Mesendoderm (in vitro differentiated cells): Measurements from ENCODE around the gene DMBT1.

Source experiments
- DNase-seq: peaks from one replicate; pipeline ENCODE4 v3.0.0; 2013
- H2AK5ac ChIP-seq: 2 replicates; pipeline ENCODE4 v1.6.1; 2013; ENCODE audit warnings: low read length, inconsistent platforms
- H2BK120ac ChIP-seq: 2 replicates; pipeline ENCODE4 v1.6.1; 2013; ENCODE audit warnings: low read depth, mild to moderate bottlenecking, low read length, moderate library complexity, mixed read lengths
- H2BK15ac ChIP-seq: replicated peaks from 2 replicates; pipeline ENCODE4 v1.6.1; 2013; ENCODE audit warnings: low read depth, mild to moderate bottlenecking, moderate library complexity
- H2BK5ac ChIP-seq: 2 replicates; pipeline ENCODE4 v1.6.1; 2013; ENCODE audit warnings: low read length, inconsistent platforms
- H3K18ac ChIP-seq: 2 replicates; pipeline ENCODE4 v1.6.1; 2013; ENCODE audit warnings: mild to moderate bottlenecking, low read length, mixed read lengths
- H3K23ac ChIP-seq: one replicate; pipeline ENCODE4 v1.6.1; 2013; ENCODE audit warnings: low read length
- H3K27ac ChIP-seq: 2 replicates; pipeline ENCODE4 v1.5.1; 2013; ENCODE audit warnings: low read depth, mild to moderate bottlenecking, inconsistent platforms, low read length, moderate library complexity
- H3K27me3 ChIP-seq: 2 replicates; pipeline ENCODE4 v1.6.1; 2013; ENCODE audit warnings: low read length, control low read depth, mild to moderate bottlenecking, inconsistent platforms; ENCODE audit not compliant: insufficient read depth, poor library complexity
- H3K36me3 ChIP-seq: 2 replicates; pipeline ENCODE4 v1.6.1; 2013; ENCODE audit warnings: low read length, inconsistent platforms; ENCODE audit not compliant: control insufficient read depth, insufficient read depth
- H3K4ac ChIP-seq: one replicate; pipeline ENCODE4 v1.6.1; 2013; ENCODE audit warnings: low read depth, mild to moderate bottlenecking, low read length, moderate library complexity
- H3K4me1 ChIP-seq: 2 replicates; pipeline ENCODE4 v1.6.1; 2013; ENCODE audit warnings: low read depth, low read length, inconsistent platforms; ENCODE audit not compliant: control insufficient read depth
- H3K4me2 ChIP-seq: 2 replicates; pipeline ENCODE4 v1.6.1; 2013; ENCODE audit warnings: low read length
- H3K4me3 ChIP-seq: 2 replicates; pipeline ENCODE4 v1.5.1; 2013; ENCODE audit warnings: mild to moderate bottlenecking, low read length
- H3K56ac ChIP-seq: one replicate; pipeline ENCODE4 v1.6.1; 2013; ENCODE audit warnings: low read length
- H3K79me1 ChIP-seq: 2 replicates; pipeline ENCODE4 v1.6.1; 2013; ENCODE audit warnings: low read length, inconsistent platforms
- H3K79me2 ChIP-seq: 2 replicates; pipeline ENCODE4 v1.6.1; 2013; ENCODE audit warnings: mild to moderate bottlenecking, low read length; ENCODE audit not compliant: control insufficient read depth, insufficient read depth
- H3K9ac ChIP-seq: 2 replicates; pipeline ENCODE4 v1.6.1; 2013; ENCODE audit warnings: low read length, inconsistent platforms
- H4K5ac ChIP-seq: one replicate; pipeline ENCODE4 v1.6.1; 2013; ENCODE audit warnings: low read length
- H4K8ac ChIP-seq: one replicate; pipeline ENCODE4 v1.6.1; 2013; ENCODE audit warnings: low read depth, mild to moderate bottlenecking, control low read depth, low read length, moderate library complexity
- WGBS: extraction: QIAGEN DNeasy Blood & Tissue Kit; methylation state at CpG from one replicate; pipeline ENCODE4 v1.1.7; 2013; ENCODE audit warnings: low lambda C conversion rate, missing lambda C conversion rate; ENCODE audit not compliant: insufficient coverage; ENCODE audit errors: extremely low coverage; 5-methylcytosine and 5-hydroxymethylcytosine counted together

The DMBT1 gene

GRCh38 chr10:122516734-122517133 is 43.8 kb upstream of the DMBT1 start:
- Histone ChIP-seq H3K27ac (no peak overlapping the region), H2AK5ac (no peak overlapping the region), H3K4me2 (no peak overlapping the region), H3K4me1 (no peaks in the 10 kb centered on the region), H3K23ac (no peak overlapping the region), H3K36me3 (no peaks in the 10 kb centered on the region), H3K9ac (no peak overlapping the region), H4K8ac (no peak overlapping the region), H3K79me1 (no peaks in the 10 kb centered on the region), H3K27me3 (no peaks in the 10 kb centered on the region), H3K79me2 (no peaks in the 10 kb centered on the region), H3K56ac (no peak overlapping the region), H3K4me3 (no peak overlapping the region), H2BK120ac (no peak overlapping the region), H3K18ac (no peak overlapping the region), H3K4ac (no peak overlapping the region), H2BK5ac (no peak overlapping the region), H2BK15ac (no peak overlapping the region), H4K5ac (no peak overlapping the region)
- WGBS, result no CpG with 5 or more reads among the region's 4 CpGs
- DNase-seq, result no peak

GRCh38 chr10:122519144-122519543 is 41.4 kb upstream of the DMBT1 start:
- H2AK5ac ChIP-seq, result no peak overlapping the region
- H3K27ac ChIP-seq, result no peak overlapping the region
- no peak overlapping the region for H3K4me2 ChIP-seq
- H3K79me1 ChIP-seq, result no peaks in the 10 kb centered on the region
- H2BK5ac ChIP-seq, result no peak overlapping the region
- no peak overlapping the region for H3K18ac ChIP-seq
- no peak overlapping the region for H3K56ac ChIP-seq
- H3K4ac ChIP-seq, result no peak overlapping the region
- H4K5ac ChIP-seq, result no peak overlapping the region
- H3K9ac ChIP-seq, result no peak overlapping the region
- WGBS, result no CpG with 5 or more reads among the region's 7 CpGs
- H3K4me1 ChIP-seq, result no peaks in the 10 kb centered on the region
- H3K36me3 ChIP-seq, result no peaks in the 10 kb centered on the region
- no peak overlapping the region for H3K23ac ChIP-seq
- H3K79me2 ChIP-seq, result no peaks in the 10 kb centered on the region
- no peak overlapping the region for H2BK15ac ChIP-seq
- no peak for DNase-seq
- H3K27me3 ChIP-seq, result no peaks in the 10 kb centered on the region
- H3K4me3 ChIP-seq, result no peak overlapping the region
- no peak overlapping the region for H2BK120ac ChIP-seq
- H4K8ac ChIP-seq, result no peak overlapping the region

- H3K56ac ChIP-seq, result no peak overlapping the region
- H4K5ac ChIP-seq, result no peak overlapping the region
- no peak overlapping the region for H3K18ac ChIP-seq
- H3K4me2 ChIP-seq, result no peak overlapping the region
- H3K79me2 ChIP-seq, result no peaks in the 10 kb centered on the region
- H3K79me1 ChIP-seq, result no peaks in the 10 kb centered on the region
- no peaks in the 10 kb centered on the region for H3K27me3 ChIP-seq
- H3K4me3 ChIP-seq, result no peak overlapping the region
- H3K4ac ChIP-seq, result no peak overlapping the region
- WGBS, result no CpG with 5 or more reads among the region's 15 CpGs
- no peaks in the 10 kb centered on the region for H3K4me1 ChIP-seq
- H2BK120ac ChIP-seq, result no peak overlapping the region
- H2BK15ac ChIP-seq, result no peak overlapping the region
- H2AK5ac ChIP-seq, result no peak overlapping the region
- H3K23ac ChIP-seq, result no peak overlapping the region
- H3K9ac ChIP-seq, result no peak overlapping the region
- H3K27ac ChIP-seq, result no peak overlapping the region
- no peaks in the 10 kb centered on the region for H3K36me3 ChIP-seq
- no peak overlapping the region for H2BK5ac ChIP-seq
- no peak overlapping the region for H4K8ac ChIP-seq
- DNase-seq, result no peak
Observed at GRCh38 chr10:122519873-122520272, 40.7 kb upstream of the DMBT1 start.

GRCh38 chr10:122521011-122521410 is 39.5 kb upstream of the DMBT1 start:
- no peak for DNase-seq
- WGBS, result no CpG with 5 or more reads among the region's 3 CpGs
- Histone ChIP-seq H3K79me1 (no peaks in the 10 kb centered on the region), H3K27ac (no peak overlapping the region), H3K4ac (no peak overlapping the region), H4K5ac (no peak overlapping the region), H3K9ac (no peak overlapping the region), H3K4me3 (no peak overlapping the region), H3K27me3 (no peaks in the 10 kb centered on the region), H2AK5ac (no peak overlapping the region), H3K79me2 (no peaks in the 10 kb centered on the region), H4K8ac (no peak overlapping the region), H3K4me1 (no peaks in the 10 kb centered on the region), H3K18ac (no peak overlapping the region), H2BK15ac (no peak overlapping the region), H2BK5ac (no peak overlapping the region), H2BK120ac (no peak overlapping the region), H3K23ac (no peak overlapping the region), H3K36me3 (no peaks in the 10 kb centered on the region), H3K4me2 (no peak overlapping the region), H3K56ac (no peak overlapping the region)

DNA sequence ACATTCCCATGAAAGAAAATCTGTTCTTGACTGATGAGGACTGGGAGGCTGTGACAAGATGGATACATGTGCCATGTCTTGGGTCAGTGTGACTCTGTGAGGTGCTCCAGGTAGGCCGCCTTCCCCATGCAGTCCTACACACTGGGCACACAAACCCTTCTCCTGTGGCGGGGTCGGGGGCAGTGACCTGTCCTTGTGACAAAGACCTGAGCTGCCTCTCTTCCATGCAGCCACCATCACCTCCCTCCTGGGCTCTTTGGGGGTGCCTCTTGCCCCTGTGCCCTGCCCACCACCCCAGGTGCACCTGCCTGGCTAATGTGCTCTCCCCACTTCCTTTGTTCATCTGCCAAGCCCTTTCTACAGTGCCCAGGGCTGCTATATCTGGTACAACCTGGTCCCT is 35.7 kb upstream of the DMBT1 start:
- Histone ChIP-seq H3K4me2 (no peak overlapping the region), H4K5ac (no peak overlapping the region), H3K27me3 (no peaks in the 10 kb centered on the region), H2BK15ac (no peak overlapping the region), H3K36me3 (no peaks in the 10 kb centered on the region), H3K4ac (no peak overlapping the region), H3K4me3 (no peak overlapping the region), H3K9ac (no peak overlapping the region), H2BK120ac (no peak overlapping the region), H3K27ac (no peak overlapping the region), H3K79me1 (no peaks in the 10 kb centered on the region), H4K8ac (no peak overlapping the region), H2AK5ac (no peak overlapping the region), H3K18ac (no peak overlapping the region), H3K56ac (no peak overlapping the region), H3K23ac (no peak overlapping the region), H2BK5ac (no peak overlapping the region), H3K79me2 (no peaks in the 10 kb centered on the region), H3K4me1 (no peaks in the 10 kb centered on the region)
- no peak for DNase-seq
- WGBS, result no CpG with 5 or more reads among the region's 3 CpGs

GRCh38 chr10:122525788-122526187 is 34.8 kb upstream of the DMBT1 start:
- no peak overlapping the region for H3K4me3 ChIP-seq
- H3K36me3 ChIP-seq, result no peaks in the 10 kb centered on the region
- no peak overlapping the region for H2BK15ac ChIP-seq
- H3K79me1 ChIP-seq, result no peaks in the 10 kb centered on the region
- no peaks in the 10 kb centered on the region for H3K79me2 ChIP-seq
- no peak overlapping the region for H4K8ac ChIP-seq
- WGBS, result no CpG with 5 or more reads among the region's 6 CpGs
- no peak overlapping the region for H2BK120ac ChIP-seq
- H4K5ac ChIP-seq, result no peak overlapping the region
- H3K56ac ChIP-seq, result no peak overlapping the region
- H2AK5ac ChIP-seq, result no peak overlapping the region
- H3K27ac ChIP-seq, result no peak overlapping the region
- no peak overlapping the region for H3K4ac ChIP-seq
- no peaks in the 10 kb centered on the region for H3K4me1 ChIP-seq
- H3K18ac ChIP-seq, result no peak overlapping the region
- H3K23ac ChIP-seq, result no peak overlapping the region
- no peak overlapping the region for H3K9ac ChIP-seq
- H3K27me3 ChIP-seq, result no peaks in the 10 kb centered on the region
- peak; percentile 50 for DNase-seq
- H2BK5ac ChIP-seq, result no peak overlapping the region
- H3K4me2 ChIP-seq, result no peak overlapping the region
